DND-41 (cell line): Measurements from ENCODE around the gene ZNF329.

Source experiments
- CTCF ChIP-seq: IDR thresholded peaks from 2 replicates; pipeline ENCODE4 v1.5.1; 2012; ENCODE audit warnings: borderline replicate concordance, low read length, moderate library complexity, mild to moderate bottlenecking; ENCODE audit not compliant: poor library complexity, severe bottlenecking; ENCODE audit errors: extremely low read depth
- EZH2 ChIP-seq: IDR thresholded peaks from 3 replicates; pipeline ENCODE4 v1.6.1; 2012; ENCODE audit warnings: borderline replicate concordance, low read depth, mild to moderate bottlenecking, moderate library complexity, low read length, inconsistent platforms; ENCODE audit not compliant: severe bottlenecking

GRCh38 chr19:58157045-58157728 is 6.6 kb upstream of the ZNF329 start:
- no peak for TF ChIP-seq CTCF
- TF ChIP-seq EZH2 = no peak
